ENCODE measurements around the gene C2orf68. TPM values are rescaled to one million over a fixed set of nuclear protein-coding genes. Genes with fewer than 3 reads are reported as not detected.
"Not testable (repeated sequence)": the region's sequence is repeated elsewhere in the genome, so short reads cannot be mapped to it uniquely, and the experiment has no call there.

Gene C2orf68
- total RNA-seq, 1 donor from 2014 or later = 47.5 TPM

- peak; percentile 95 for DNase-seq (ENCODE audit: low spot score)
- H3K27ac Mint-ChIP-seq (ENCODE audit: unreplicated experiment) = peak within 1 kb of the TSS; percentile 95
- H3K36me3 Mint-ChIP-seq (ENCODE audit: low read depth, unreplicated experiment) = peaks cover 9% of the 10 kb centered on the region
- no peak for TF ChIP-seq CTCF (IDR thresholded peaks at IDR 0.05; ENCODE audit: unreplicated experiment)
- H3K4me1 Mint-ChIP-seq (ENCODE audit: unreplicated experiment) = peaks cover 29% of the 10 kb centered on the region
- no peaks in the 10 kb centered on the region for H3K9me3 Mint-ChIP-seq (ENCODE audit: unreplicated experiment)
- H3K27me3 Mint-ChIP-seq (ENCODE audit: unreplicated experiment) = peaks cover 7% of the 10 kb centered on the region
- H3K4me3 Mint-ChIP-seq (ENCODE audit: unreplicated experiment) = peak within 1 kb of the TSS; percentile 98
These were observed 50.3 kb downstream of the C2orf68 start, which contains the start of gene GGCX for GRCh38 chr2:85561280-85562212. Gene GGCX (minus strand): TSS chr2:85561493. CDS start chr2:85561428, 65 bp downstream.

DNA sequence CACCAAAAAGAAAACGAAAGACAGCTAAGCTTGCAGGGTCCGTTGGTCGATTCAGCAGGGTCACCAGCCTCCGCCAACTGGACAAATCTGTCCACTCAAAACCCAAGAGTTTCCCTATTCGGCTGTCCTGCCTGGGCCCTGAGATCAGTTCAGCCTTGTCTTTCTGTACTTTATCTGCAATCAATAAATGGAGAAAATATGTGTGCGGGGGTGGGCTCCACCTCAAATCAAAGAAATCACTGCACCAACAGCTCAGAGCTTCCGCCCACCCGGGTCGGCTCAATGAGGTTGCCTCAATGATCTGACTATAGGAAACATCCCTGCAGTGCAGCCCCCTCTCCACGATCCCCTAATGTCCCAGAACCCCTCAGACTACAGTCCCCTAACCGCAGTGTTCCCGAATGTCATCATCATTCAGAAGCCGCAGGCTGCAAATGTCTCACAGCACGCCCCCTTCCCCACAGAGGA, 51.0 kb downstream of the C2orf68 start:
- Mint-ChIP-seq H3K4me1 (ENCODE audit: unreplicated experiment) (peaks cover 31% of the 10 kb centered on the region), H3K4me3 (ENCODE audit: unreplicated experiment) (peak overlapping the region; percentile 98), H3K27me3 (ENCODE audit: unreplicated experiment) (peaks cover 7% of the 10 kb centered on the region), H3K9me3 (ENCODE audit: unreplicated experiment) (no peaks in the 10 kb centered on the region), H3K27ac (ENCODE audit: unreplicated experiment) (peak overlapping the region; percentile 85), H3K36me3 (ENCODE audit: low read depth, unreplicated experiment) (peaks cover 9% of the 10 kb centered on the region)
- TF ChIP-seq CTCF (IDR thresholded peaks at IDR 0.05; ENCODE audit: unreplicated experiment) = no peak
- DNase-seq (ENCODE audit: low spot score) = no peak

DNA sequence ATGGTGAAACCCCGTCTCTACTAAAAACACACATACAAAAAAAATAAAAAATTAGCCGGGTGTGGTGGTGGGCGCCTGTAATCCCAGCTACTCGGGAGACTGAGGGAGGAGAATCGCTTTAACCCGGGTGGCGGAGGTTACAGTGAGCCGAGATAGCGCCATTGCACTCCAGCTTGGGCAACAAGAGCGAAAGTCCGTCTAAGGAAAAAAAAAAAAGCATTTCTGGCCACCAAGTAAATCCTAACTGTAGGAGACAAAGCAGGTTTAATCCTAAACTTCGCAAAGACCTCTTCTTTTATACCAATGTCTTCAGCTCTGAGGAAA, 51.5 kb downstream of the C2orf68 start:
- DNase-seq (ENCODE audit: low spot score); H3K9me3 Mint-ChIP-seq (ENCODE audit: unreplicated experiment); H3K27me3 Mint-ChIP-seq (ENCODE audit: unreplicated experiment): not testable (repeated sequence)
- Mint-ChIP-seq H3K27ac (ENCODE audit: unreplicated experiment) (peak overlapping the region; percentile 85), H3K36me3 (ENCODE audit: low read depth, unreplicated experiment) (peaks cover 12% of the 10 kb centered on the region), H3K4me3 (ENCODE audit: unreplicated experiment) (peak overlapping the region; percentile 98), H3K4me1 (ENCODE audit: unreplicated experiment) (peaks cover 35% of the 10 kb centered on the region)

- no peaks in the 10 kb centered on the region for H3K9me3 Mint-ChIP-seq (ENCODE audit: unreplicated experiment)
- no peak overlapping the region for H3K27ac Mint-ChIP-seq (ENCODE audit: unreplicated experiment)
- H3K27me3 Mint-ChIP-seq (ENCODE audit: unreplicated experiment) = peaks cover 7% of the 10 kb centered on the region
- no peak overlapping the region for H3K4me3 Mint-ChIP-seq (ENCODE audit: unreplicated experiment)
- no peak for DNase-seq (ENCODE audit: low spot score)
- no peak for TF ChIP-seq CTCF (IDR thresholded peaks at IDR 0.05; ENCODE audit: unreplicated experiment)
- H3K36me3 Mint-ChIP-seq (ENCODE audit: low read depth, unreplicated experiment) = peaks cover 24% of the 10 kb centered on the region
- H3K4me1 Mint-ChIP-seq (ENCODE audit: unreplicated experiment) = peaks cover 55% of the 10 kb centered on the region
These were observed 53.7 kb downstream of the C2orf68 start for GRCh38 chr2:85558160-85558559.

GRCh38 chr2:85557130-85557529, 54.7 kb downstream of the C2orf68 start:
- H3K36me3 Mint-ChIP-seq (ENCODE audit: low read depth, unreplicated experiment) = peaks cover 28% of the 10 kb centered on the region
- no peaks in the 10 kb centered on the region for H3K9me3 Mint-ChIP-seq (ENCODE audit: unreplicated experiment)
- H3K4me3 Mint-ChIP-seq (ENCODE audit: unreplicated experiment) = no peak overlapping the region
- TF ChIP-seq CTCF (IDR thresholded peaks at IDR 0.05; ENCODE audit: unreplicated experiment) = no peak
- peaks cover 7% of the 10 kb centered on the region for H3K27me3 Mint-ChIP-seq (ENCODE audit: unreplicated experiment)
- peaks cover 61% of the 10 kb centered on the region for H3K4me1 Mint-ChIP-seq (ENCODE audit: unreplicated experiment)
- no peak overlapping the region for H3K27ac Mint-ChIP-seq (ENCODE audit: unreplicated experiment)
- DNase-seq (ENCODE audit: low spot score) = no peak

Other genes starting within 250 kb of the C2orf68 start
- gene CAPG, start 201.7 kb downstream of the C2orf68 start, total RNA-seq (ENCODE audit: unreplicated experiment) = 76.4 TPM
- 0.33 TPM for gene SH2D6, start 193.4 kb downstream of the C2orf68 start, total RNA-seq (ENCODE audit: unreplicated experiment)
- gene MAT2A, start 72.9 kb downstream of the C2orf68 start, total RNA-seq (ENCODE audit: unreplicated experiment) = 151 TPM
- 145 TPM for gene GGCX, start 50.6 kb downstream of the C2orf68 start, total RNA-seq (ENCODE audit: unreplicated experiment)
- gene VAMP8, start 34.5 kb downstream of the C2orf68 start, total RNA-seq (ENCODE audit: unreplicated experiment) = 225 TPM
- gene VAMP5, start 27.6 kb downstream of the C2orf68 start, total RNA-seq (ENCODE audit: unreplicated experiment) = 296 TPM
- gene RNF181, start 16.3 kb downstream of the C2orf68 start, total RNA-seq (ENCODE audit: unreplicated experiment) = 155 TPM
- 42.4 TPM for gene TMEM150A, start 9.4 kb downstream of the C2orf68 start, total RNA-seq (ENCODE audit: unreplicated experiment)
- gene USP39, start 4.1 kb upstream of the C2orf68 start, total RNA-seq (ENCODE audit: unreplicated experiment) = 64.0 TPM
- not detected for gene SFTPB, start 56.1 kb upstream of the C2orf68 start, total RNA-seq (ENCODE audit: unreplicated experiment)
- not detected for gene GNLY, start 82.3 kb upstream of the C2orf68 start, total RNA-seq (ENCODE audit: unreplicated experiment)
- gene ATOH8, start 141.9 kb upstream of the C2orf68 start, total RNA-seq (ENCODE audit: unreplicated experiment) = 1.8 TPM